HG02623 (cell line): ENCODE data around the gene MKX.

Experiments used
- ATAC-seq: cut with Tn5 transposase; IDR thresholded peaks from one replicate; pipeline ENCODE4 v1.9.1; 2021; ENCODE audit warnings: moderate library complexity; ENCODE audit not compliant: unreplicated experiment

The MKX gene, protein sequence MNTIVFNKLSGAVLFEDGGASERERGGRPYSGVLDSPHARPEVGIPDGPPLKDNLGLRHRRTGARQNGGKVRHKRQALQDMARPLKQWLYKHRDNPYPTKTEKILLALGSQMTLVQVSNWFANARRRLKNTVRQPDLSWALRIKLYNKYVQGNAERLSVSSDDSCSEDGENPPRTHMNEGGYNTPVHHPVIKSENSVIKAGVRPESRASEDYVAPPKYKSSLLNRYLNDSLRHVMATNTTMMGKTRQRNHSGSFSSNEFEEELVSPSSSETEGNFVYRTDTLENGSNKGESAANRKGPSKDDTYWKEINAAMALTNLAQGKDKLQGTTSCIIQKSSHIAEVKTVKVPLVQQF

DNA sequence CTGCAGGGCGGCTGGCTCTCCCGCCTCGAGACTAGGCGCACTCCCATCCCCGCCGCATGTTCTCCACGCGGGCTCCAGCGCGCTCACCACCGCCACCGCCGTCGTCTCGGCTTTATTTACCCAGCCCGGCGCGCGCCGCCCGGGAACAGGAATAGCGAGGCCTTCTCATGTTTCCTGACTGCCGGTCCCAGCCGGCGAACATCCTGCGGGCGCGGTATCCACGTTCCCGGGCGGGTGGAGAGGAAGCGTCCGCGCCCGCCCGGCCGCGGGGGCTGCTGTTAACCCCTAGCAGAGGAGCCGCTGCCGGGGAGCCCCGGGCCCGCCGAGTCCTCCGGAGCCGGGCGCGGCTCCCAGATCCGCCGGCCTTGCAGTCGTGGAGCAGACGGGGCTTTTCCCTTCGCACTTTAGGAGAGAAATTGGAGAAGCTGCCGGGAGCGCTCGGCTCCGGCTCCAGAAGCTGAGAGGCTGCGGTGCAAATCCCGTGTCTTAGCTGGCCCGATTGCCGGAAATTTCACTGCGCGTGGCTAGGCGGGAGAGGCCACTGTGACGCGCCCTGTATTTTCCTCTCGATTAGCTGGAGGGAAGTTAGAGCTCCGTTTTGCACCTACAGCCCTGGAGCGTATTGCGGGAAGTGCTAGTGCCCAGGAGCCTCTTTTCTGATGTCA is at the start of gene MKX:
TSS of gene MKX (minus strand) at position 88 of the 665 bp plus-strand sequence. CDS start 2,404 bp downstream, outside the sequence.
- no peak for ATAC-seq

DNA sequence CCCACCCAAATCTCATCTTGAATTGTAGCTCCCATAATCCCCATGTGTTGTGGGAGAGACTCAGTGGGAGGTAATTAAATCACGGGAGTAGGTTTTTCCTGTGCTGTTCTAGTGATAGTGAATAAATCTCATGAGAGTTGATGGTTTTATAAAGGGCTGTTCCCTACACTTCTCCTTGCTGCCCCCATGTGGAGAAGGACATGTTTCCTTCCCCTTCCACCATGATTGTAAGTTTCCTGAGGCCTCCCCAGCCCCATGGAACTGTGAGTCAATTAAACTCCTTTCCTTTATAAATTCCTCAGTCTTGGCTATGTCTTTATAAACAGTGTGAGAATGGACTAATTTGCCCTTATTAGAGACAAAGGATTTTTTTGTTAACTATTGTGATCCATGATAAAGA is 48.5 kb upstream of the MKX start:
- ATAC-seq, result no peak

DNA sequence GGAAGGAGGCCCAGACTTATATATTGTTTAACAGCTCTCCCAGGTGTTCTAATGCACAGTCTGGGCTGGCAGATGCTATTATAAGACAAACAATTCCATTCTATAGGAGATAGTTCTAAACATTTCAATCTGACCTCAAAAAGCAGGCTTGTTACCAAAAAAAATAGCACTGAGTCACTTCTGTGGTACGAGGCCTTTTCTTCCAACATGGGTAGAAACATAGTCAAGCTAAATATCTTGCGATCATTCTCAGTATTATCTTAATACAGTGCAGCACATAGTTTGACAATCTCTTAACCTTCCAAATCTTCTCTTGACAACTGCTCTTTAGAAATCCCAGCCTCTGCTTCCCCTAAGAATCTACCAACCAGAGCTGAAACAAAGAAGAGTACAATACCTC is 46.6 kb upstream of the MKX start:
- ATAC-seq, result no peak

DNA sequence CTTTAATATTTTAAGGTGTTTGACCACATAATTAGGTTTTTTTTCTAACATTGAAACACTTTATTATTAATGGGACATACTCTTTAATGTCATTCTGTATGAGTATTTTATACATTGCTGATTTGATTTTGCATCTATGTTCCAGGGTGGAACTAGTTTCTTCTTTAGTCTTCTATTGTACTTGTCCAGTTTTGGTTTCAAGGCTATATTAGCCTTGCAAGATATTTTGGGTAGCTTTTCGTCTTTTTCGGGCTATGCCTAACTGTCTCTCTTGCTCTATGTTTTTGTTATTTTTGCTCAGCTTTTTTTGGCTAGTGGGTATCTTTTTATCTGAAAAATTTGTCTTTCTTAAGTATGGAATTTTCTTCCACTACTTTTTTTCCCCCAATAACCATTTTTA is 38.7 kb upstream of the MKX start:
- ATAC-seq, result no peak

DNA sequence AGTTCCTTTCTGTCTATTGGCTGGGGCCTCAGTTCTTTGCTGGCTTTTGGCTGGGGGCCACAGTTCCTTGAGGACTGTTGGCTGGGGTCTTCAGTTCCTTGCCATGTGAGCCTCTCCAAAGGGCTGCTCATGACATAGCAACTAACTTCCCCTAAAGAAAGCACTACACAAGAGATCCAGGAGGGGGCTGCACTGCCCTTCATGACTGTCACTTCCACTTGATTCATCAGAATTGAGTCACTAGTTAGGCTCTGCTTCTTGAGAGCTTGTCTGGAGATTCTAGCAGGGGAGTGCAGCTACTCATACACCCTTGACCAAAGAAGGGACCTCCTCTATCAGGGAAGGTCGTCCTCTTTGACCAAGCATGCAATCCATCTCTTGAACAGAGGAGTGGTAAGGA is 38.0 kb upstream of the MKX start:
- ATAC-seq, result peak; percentile 48

DNA sequence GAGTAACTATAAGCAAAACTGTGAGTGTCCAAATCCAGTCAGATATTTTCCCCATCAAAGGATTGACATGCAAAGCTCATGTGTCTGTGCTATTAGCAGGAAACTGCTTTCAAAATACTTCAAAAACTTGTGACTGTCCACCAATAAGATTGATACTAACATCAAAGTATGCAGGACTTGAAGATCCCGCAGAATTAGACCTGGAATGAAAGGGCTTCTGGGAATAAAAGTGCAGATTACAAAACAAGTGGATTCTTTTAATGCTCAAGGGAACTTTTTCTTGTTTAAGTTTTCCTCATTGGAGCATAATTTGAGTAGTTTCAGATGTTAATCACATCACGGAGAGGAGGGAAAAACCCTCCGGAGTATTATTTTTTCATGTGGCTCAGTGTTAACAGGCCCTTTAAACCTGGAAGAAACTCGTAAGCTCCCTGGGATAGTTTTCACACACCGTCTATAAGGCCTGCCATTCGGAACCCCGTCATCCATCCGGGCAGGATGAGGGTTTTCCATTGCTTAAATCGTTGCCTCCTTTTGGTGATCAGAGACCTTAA is 33.9 kb upstream of the MKX start:
- ATAC-seq, result no peak

DNA sequence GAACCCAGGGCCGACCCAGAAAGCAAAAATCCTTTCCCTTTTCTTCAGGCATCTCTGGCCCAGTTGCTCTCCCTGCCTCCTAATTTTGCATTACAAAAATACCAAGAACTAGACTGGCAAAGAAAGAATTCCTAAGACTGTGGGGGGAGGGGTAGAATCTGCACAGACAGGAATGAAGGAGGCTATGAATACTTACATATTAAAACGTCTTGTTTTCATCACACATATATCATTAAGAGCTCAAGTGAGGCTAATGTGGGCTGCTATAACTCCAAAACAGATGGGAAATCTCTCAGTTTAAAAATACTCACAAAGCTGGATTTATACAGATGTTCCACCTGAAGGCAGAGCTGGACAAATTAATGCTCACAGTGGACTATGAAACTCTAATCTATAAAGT is 29.2 kb upstream of the MKX start:
- ATAC-seq, result no peak

DNA sequence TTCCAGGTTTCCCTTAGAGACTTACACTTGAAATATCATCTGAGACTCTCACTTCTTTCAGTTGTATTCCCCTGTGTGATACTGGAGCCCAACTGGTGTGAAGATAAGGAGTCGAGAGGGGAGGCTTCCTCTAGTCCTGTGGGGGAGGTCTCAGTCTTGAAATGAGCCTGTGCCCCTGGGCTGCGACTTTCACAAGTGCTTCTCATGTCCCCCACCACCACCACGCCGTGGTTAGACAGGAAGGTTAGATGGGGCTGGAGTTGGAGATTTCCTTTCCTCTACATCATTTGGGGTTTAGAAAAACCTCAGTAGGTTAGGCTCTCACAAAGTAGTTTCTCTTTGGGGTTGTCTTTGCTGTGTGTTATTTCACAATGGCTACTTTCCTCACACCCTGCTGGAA is 25.6 kb upstream of the MKX start:
- no peak for ATAC-seq

DNA sequence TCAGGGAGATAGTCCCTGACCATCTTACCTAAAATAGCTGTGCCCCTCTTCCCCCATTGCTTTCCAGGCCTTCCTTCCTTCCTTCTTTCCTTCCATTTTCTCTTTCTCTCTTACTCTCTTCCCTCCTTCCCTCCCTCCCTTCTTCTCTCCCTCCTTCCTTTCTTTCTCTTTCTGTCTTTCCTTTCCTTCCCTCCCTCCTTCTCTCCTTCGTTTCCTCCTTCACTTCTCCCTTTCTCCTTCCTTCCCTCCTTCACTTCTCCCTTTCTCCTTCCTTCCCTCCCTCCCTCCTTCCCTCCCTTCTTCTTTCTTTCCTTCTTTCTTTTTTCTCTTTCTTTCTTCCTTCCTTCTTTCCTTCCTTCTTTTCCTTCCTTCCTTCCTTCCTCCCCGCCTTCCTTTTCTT is 24.6 kb upstream of the MKX start:
- ATAC-seq, result no peak

DNA sequence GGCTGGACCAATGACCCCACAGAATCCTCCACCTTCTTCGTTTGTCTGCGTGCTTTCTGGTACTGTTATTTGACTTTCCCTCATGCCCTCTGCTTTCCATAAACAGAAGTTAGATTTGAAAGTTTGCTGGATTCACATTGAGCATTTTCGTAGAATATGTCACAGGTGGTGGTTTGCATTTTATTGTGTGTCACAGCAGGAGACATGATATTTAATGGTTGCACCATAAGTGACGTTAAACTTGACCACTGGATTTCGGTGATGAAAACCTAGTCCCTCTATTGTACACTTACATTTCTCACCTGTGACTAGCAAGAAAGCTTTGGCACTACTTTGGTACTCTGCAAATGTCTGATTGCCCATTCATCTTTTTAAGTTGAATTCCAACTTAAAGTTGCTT is 15.2 kb upstream of the MKX start:
- no peak for ATAC-seq

DNA sequence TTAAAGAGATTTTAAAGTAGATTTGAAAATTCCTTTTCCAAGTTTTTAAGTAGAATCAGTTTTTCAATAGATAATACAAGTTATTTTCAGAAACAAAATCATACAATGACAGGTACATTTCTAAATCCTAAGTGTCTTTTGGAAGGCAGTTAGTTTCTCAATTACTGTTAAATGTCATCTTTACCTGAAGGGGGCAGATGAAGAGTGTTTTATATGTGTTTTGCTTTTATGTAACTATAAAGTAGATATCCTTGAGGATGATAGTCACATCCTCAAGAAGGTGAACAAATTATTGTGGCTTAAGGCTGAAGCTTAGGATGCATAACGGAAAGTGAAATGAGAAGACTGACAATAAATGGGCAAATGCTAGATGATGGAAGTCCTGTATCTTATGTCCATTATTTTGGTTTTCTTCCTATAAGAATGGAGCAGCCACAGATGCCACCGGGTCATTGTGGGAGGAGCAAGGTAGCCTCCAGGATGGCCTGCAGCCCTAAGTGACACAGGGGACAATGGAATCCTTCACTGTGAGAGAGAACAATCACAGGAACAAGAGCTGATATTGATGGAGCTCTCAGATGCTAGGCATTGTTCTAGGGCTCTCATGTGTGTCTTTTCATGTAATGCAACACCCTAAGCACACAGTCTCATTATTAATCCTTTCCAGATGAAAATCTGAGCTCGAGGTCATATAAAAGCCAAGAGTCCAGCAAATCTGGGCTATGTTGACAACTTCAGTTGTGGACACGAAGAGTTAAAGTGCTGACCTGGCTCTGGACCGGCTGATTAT is 14.1 kb upstream of the MKX start:
- no peak for ATAC-seq

DNA sequence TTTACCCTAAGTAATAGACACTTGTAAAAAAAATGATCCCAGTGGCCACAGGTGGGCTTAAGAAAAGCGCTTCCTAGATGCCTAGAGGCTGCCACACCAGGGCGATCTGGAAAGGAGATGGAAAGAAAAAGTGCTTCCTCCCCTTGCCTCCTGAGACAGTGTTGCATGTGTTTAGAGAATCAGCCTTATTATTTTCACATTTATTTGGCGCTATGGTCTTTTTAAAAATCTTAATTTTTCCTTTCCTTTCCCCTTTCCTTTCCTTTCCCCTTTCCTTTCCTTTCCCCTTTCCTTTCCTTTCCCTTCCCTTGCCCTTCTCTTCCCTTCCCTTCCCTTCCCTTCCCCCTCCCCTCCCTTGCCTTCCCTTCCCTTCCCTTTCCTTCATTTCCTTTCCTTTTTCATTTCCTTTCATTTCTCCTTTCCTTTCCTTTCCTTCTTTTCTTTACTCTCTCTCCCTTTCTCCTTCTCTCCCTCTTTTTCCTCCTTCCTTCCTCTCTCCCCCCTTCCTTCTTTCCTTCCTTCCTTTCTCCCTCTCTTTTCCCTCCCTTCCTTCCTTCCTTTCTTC is 7.1 kb upstream of the MKX start:
- ATAC-seq, result no peak

DNA sequence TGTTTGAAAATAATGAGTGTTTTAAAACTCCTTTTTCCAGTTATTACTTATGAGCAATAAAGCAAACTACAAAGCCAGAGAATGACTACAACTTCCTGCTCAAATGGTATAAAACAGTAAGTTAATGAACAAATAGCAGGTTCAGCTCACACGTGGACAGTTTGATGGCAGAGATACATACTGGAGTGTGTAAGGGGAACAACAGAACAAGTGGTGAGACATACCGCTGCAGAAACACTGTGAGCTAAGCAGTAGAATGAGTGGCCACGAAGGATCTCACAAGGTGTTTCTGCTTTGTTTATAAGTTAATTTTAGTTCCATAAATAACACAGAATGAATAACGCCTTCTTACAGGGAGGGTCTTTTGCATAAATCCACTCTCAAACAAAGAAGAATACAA is 3.0 kb upstream of the MKX start:
- no peak for ATAC-seq

DNA sequence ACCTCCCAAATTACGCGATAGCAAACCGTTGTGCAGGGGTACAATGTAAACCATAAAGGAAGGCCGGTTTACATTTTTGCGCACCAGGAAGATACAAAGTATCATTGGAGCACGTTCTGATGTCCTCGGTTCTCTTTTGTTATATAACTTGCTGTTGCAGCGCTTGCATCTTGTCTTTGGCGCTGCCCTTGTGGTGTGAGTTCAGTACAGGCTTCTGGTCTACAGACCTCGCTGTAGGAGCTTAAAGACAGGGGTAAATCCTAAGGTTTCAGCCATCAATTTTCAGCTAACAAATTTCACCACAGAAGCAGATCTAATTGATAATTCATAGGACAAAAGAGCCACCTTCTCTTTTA is 1.5 kb upstream of the MKX start:
- no peak for ATAC-seq

DNA sequence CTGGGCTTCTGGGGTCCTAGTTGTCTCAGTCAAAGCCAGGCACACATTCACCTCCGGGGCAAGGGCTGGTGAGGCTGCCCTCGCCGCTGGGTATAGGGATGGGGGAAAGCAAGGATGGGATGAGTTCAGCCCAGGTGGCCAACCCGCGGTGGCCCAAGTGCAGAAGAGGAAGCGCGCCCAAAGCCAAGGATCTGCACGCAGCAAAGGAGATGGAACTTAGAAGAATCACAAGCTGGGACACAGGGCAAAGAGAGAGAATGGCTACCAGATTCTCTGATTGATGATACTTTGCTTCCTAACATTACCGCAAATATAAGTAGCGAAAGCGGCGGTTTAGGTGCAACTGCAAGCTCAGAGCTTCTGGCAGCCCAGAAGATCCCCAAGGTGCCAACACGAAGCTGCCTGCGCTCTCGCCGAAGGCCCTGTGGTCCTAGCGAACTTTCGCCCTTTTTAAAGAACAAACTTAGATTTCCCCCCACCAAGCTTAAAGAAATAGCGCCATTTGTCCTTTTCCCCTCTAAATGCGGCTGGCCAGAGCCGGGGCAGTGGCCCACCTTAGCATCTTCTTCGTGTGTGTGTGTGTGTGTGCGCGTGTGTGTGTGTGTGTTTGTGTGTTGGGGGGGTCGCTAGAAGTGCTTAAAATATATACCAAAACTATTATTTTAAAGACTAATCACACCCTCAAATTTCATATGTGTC is 927 bp upstream of the MKX start:
- ATAC-seq, result no peak

DNA sequence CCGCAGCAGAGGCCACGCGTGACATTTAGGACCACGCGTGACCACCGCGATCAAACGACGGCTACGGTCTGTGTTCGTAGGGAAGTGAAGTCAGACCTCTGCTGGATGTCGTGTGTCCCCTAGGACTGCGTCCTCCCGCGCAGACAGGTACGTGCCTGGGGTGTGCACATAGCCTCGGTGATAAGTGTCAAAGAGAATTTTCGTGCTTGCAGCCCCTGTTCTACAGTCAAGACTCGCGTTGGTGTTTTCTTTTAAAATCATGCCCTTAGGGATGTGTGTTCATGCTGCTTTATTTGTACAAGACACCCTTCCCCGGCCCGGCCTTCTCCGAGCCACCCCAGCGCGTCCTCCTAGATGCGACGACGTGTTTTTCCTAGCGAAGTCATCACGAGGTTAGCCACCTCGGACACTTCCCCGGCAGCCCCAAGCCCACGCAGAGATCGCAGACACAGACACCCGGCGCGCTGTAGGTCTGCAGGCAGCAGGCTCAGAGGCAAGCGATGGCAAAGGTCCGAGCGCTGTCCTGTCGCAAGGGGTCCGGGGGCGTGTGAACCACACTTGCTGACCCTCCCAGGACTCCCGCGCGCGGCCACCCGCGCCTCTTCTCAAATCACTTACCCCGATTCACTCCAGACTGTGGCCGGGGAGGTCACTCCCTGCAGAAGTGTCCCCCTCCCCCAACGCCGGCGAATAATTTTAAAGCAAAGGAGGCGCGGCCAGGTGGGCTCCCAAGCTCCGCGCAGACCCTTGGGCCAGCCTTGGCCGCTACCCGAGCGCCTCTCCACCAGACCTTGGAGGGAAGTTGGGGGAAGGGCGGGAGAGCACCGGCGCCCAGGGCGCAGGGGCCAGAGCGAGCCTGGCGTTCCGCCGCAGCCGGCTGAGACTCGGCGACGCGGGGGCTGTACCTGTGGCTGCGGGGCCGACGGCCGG is 552 bp downstream of the MKX start:
- no peak for ATAC-seq

DNA sequence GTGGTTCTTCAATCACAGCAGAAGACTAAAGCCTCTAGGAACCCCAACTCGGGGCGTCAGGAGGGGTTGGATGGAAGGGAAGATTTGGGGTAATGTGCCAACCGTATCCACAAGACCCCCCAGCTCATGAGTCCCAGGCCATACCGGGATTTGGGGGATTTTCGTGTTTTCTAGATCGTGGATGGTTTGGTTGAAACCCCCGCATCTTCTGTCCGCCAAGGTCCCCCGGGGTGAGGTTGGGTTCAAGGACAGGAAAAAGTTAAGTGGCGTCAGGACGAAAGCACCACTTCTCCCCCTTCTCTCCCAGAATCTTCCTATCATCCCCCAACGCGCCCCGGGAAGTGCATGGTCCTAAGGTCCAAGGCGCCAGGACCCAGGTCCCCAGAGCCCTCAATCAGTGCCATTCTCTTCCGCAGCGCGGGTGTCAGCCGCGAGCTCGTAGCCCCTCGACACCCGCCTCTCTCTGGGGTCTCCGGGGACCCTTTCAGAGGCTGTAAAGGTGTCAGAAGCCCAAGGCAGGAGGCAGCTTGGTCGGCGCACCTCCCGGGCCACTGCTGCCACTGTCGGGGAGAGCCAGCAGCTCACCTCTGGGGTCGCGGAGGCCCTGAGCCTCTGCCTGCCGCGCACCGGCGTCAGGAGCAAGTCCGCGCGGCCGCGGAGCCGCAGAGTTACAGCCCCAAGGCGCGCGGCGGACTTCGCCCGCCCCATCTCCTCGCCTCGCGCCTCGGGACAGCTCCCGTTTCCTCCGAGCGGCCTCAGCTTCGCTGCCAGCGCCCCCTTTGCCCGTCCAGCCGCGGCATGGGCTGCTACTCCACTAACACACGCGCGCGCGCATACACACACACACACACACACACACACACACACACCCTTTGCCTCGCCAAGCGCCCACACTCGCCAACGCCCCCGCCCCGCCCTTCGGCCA is 1.5 kb downstream of the MKX start:
- ATAC-seq, result no peak

DNA sequence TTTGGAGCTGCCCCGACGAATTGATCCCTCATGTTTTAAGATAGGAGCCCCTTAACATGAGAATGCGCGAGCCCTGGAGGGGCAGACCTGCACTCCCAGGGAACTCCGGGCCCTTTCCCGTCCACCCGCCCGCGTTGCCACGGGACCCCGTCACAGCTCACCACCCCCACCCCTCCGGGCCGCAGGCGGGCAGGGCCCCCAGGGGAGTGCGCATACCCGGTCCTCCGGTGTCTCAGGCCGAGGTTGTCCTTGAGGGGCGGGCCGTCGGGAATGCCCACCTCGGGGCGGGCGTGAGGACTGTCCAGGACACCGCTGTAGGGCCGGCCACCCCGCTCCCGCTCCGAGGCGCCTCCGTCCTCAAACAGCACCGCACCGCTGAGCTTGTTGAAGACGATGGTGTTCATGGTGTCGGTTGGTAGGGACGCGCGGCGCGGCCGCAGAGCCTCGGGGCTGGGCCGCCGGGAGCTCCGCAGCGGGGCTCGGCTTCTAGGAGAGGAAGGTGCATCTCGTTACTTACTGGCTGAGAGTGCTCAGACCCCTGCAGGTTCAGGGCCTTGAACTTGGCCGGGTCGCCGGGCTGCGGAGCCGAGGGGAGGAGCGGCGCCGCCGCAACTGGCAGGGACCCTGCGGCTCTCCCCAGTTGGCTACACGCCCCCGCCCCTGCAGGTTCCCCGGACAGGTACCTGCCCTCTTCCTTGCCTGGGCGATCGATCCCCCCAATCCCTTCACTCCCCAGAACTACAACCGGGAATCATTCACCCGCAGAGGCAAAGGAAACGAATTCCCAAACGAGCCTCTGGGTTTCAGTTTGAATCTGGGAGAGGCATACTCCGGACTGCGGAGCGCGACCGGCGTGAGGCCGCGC is 2.4 kb downstream of the MKX start:
- no peak for ATAC-seq
